ENCODE measurements around the gene PDE6C.

The PDE6C gene

GRCh38 chr10:93595378-93596161, 16.8 kb upstream of the PDE6C start:
- peak; percentile 42 for DNase-seq

GRCh38 chr10:93596539-93596938, 15.8 kb upstream of the PDE6C start:
- no peak for DNase-seq

DNA sequence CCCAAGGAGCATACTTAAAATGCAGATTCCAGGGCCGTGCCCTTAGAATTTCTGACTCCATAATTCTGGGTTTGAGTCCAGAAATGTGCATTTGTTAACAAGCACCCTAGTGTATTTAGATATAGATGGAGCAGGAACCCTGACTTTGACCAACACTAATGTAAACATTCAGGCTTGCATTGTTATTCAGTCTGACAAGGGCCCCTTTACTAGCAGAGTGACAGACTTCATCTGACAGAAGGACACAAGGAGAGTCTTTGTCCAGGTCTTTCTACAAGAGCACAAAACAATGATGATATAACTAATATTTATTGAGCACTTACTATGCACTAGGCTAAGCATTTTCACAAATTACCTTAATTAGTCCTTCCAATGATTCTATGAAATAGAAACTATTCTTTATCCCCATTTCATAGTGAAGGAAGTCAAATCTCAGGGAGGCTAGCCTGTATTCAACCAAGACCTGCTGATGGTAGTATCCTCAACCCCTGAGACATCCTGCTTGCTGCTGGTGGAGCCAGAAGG, 15.2 kb upstream of the PDE6C start:
- no peak for DNase-seq

DNA sequence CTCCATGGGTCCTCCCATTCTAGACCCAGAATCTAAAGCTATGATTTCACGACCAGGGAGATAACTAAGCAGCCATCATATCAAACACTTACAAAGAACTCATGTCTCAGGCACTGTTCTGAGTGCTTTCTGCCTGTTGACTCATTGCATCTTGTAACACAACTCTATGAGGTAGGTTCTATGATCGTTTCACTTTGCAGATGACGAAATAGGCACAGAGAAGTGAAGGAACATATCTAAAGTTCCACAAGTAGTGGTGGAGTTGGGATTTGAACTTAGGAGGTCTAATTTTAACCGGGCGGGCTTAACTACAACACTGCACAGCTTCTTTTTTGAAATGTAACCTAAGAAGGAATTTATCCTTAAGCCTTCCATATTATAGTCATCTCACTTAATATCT, 14.2 kb upstream of the PDE6C start:
- DNase-seq, result no peak

- DNase-seq, result no peak
Observed at GRCh38 chr10:93599335-93599734, 13.0 kb upstream of the PDE6C start.

GRCh38 chr10:93599778-93600177, 12.6 kb upstream of the PDE6C start:
- DNase-seq, result no peak

DNA sequence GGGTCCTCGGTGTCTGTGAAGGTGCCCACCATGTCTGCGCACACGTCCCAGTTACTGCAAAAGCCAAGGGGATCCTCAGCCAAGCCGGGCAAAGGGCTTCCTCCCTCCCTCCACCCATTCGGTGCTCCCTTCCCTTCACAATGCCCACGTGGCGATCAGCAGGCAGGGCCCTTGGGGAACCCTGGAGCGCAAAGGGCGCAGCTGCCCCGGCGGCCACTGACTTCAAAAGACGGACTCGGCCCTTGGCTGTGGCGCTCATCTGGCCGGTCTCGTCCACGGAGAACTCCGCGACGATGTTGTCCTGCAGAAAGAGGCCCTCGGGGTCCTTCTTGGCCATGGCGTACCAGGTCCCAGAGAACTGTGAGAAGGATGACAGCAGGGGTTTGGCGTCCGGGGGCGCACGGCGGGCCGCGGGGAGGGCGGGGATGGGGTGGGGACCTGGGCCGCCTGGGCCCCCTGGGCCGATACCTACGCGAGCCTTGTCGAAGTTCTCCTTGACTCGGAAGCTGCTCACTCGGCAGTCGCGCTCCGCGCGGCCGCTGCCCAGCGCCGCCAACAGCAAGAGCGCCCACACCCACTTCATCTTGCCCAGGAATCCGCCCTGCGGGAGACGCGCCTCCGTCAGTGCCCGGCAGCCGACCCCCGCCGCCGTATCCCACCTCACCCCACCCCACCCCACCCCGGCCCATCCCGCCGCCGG, 11.7 kb upstream of the PDE6C start:
- DNase-seq, result peak; percentile 77

- DNase-seq, result no peak
Observed at GRCh38 chr10:93601146-93601773, 11.1 kb upstream of the PDE6C start, which contains the start of gene RBP4. Gene RBP4 (minus strand): TSS chr10:93601235. CDS start chr10:93601028, 207 bp downstream.

DNA sequence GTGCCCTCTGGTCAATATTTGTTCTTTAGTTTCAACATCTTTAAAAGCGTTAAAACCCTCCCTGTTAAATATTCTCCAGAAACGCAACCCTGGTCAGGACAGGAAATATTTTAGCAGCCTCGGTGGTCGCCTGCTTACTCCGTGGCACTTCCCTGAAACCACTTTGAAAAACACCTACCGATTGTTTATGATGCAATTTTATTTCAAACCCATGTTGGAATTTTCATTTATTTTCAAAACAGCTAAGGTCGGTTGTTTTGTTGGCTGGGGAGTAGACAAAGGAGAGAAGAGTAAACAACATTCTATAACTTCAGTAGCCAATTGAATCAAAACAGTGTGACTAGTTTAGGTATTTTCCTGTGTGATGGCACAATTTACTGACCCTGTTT, 10.6 kb upstream of the PDE6C start:
- no peak for DNase-seq

- DNase-seq, result no peak
Observed at GRCh38 chr10:93603023-93603422, 9.3 kb upstream of the PDE6C start.

DNA sequence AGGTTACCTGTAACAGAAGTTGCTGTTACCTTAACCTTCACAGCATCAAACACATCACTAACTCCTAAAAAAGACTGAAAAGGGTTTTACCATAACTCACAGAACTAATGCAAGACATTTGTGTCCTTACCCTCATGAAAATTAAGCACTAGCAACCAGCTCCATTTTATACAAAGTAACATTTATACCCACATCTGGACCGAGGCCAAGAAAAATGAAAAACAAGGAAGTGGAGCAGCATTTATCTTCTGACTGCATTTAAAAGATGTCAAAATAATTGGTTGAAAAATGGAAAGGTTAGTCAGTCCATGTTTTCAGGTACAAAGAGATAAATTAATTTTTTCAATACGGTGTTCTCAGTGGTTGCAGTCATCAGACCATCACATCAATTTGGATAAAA, 8.2 kb upstream of the PDE6C start:
- no peak for DNase-seq

DNA sequence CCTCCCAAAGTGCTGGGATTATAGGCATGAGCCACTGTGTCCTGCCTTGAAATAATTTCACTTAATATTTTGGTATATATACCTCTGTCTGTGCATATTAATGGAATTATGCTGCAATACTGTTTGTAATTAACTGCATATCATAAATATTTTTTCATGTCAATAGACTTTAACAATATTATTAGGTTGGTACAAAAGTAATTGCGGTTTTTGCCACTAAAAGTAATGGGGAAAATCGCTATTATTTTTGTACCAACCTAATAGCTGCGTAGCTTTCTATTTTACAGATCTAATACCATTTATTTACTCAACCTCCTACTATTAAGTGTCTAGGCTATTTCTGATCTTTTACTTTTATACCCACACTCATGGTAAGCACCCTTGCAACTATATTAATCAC, 3.9 kb upstream of the PDE6C start:
- DNase-seq, result no peak

- no peak for DNase-seq
Observed at GRCh38 chr10:93613126-93613525, 789 bp downstream of the PDE6C start.

DNA sequence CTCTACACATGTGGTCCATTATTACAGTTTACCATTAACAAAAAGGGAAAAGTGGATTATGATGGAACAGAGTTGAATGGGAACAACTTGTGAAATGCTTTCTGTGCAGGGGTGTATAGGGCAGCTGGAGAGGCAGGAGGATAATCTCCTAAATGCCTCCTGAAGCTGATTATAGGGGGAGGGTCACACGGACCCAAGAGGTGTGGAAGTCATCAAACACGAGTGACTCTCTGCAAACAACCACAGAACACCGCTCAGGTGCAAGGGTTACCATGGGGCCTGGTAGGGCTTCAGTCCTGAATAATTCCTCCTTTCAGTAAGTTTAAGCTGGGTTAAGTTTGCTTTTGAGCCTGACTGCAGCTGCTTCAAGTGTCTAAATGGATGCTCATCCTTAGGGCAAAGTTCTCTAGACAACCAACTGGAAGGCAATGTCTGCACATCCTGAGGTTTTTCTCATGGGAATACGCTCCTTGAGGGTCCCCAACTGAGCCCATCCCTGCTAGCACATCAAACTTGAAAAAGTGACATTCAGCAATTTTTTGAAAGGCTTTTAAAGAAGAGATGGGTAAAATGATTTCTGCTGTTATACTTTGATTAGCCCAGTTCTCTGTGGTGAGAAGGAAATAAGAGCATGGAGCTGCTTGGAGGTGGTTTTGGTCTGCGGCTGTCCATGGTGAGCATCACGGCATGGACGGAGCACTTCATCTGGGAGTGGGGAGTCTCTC, 1.9 kb downstream of the PDE6C start:
- no peak for DNase-seq

DNA sequence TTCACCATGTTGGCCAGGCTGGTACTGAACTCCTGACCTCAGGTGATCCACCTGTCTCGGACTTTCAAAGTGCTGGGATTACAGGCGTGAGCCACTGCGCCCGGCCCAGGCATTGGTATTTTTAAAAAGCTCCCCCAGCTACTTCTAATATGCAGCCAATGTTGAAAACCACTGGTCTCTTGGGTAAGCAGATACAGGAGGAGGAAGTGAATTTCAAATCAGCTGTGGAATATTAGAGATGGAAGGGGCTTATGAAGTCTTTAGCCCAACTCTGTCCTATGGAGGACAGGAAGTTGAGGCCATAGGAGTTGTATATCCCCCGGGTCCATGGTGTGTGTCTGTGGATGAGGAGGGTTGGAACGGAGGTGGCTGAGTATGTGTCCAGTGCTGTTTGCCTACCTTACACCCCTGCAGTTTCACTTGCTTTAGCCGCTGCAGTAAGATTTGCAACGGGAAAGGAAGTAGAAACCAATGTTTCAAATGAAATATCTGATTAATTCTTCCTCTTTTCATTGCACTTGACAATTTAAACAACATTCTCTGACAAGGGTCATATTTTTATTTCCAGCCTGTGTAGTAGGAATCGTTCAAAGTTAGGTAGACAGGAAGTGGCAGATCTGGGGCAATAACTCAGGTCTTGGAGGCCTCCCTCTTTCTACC, 3.4 kb downstream of the PDE6C start:
- DNase-seq, result no peak

DNA sequence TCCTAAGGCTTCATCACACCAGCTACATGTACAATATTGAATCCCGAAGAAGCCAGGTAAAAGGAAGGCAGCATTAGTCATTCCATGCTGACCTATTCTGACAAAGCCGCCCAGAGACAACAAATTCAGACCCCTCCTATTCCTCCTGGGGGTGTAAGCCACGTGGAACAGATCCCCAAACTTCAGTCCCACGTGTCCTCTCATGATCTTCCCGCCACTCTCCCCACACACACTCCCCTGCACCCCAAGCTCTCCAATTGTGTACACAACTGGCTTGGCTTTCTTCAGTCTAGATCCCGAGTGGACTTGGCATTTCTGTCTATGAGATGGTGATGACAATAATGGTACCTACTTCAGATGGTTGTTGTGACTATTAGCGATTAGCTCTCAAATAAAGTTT, 8.6 kb downstream of the PDE6C start:
- no peak for DNase-seq

- DNase-seq, result no peak
Observed at GRCh38 chr10:93622942-93623341, 10.6 kb downstream of the PDE6C start.

- DNase-seq, result no peak
Observed at GRCh38 chr10:93628858-93629257, 16.5 kb downstream of the PDE6C start.

GRCh38 chr10:93629647-93630305, 17.4 kb downstream of the PDE6C start:
- DNase-seq, result no peak

DNA sequence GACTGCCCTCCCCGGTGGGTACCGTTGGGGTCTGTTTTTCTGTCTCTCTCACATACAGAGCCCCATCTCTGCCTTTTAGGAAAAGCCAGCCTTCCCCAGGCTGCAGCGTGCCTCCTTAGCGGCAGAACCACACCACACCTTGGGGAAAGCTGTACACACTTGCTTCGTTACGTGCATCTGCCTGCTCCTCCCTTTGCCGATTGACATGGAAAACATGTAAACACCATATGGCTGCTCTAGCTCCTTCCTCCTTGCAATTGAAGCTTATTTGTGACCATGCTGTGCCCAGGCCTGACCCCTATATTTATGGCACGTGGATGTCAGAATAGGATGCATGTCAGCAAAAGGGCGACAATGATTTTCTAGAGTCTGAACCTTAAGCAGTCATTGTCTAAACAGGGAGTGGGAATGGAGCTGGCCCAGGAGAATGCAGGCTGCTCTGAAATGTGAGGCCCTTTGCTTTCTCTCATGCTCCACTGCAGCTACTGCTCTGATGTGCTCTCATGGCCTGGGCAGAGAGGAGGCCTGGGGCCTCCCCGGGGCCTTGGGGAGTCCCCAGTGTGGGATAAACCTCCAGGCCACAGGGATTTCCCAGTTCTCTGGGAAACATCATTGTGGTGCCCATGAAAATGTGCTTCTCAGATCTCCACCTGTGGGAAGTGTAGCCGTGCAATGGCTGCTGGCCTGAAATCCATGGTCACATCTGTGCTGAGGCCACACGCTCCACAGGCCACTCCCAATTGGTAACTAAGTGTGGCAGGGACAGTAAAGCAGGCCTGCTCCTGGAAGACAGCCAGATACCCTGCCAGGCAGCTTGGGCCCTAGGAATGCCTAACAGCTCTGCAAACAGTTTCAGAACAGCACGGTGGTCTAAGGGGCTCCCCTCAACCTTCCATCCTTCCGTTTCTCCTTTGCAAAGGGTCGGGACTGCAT, 18.6 kb downstream of the PDE6C start:
- DNase-seq, result no peak

GRCh38 chr10:93639791-93640190, 27.5 kb downstream of the PDE6C start:
- no peak for DNase-seq

Measured in right hindlimb (tissue), 1 donor.